ENCODE results near the gene ADPRHL1. TPM values are rescaled to one million over a fixed set of nuclear protein-coding genes. Genes with fewer than 3 reads are reported as not detected.
A peak's percentile ranks its signal among the peaks of the same experiment; 100 is the strongest.

Gene ADPRHL1
- total RNA-seq: 1 to 10 TPM in 1 of 2 experiments, under 1 TPM in 1; 0.96 to 1.3 TPM

DNA sequence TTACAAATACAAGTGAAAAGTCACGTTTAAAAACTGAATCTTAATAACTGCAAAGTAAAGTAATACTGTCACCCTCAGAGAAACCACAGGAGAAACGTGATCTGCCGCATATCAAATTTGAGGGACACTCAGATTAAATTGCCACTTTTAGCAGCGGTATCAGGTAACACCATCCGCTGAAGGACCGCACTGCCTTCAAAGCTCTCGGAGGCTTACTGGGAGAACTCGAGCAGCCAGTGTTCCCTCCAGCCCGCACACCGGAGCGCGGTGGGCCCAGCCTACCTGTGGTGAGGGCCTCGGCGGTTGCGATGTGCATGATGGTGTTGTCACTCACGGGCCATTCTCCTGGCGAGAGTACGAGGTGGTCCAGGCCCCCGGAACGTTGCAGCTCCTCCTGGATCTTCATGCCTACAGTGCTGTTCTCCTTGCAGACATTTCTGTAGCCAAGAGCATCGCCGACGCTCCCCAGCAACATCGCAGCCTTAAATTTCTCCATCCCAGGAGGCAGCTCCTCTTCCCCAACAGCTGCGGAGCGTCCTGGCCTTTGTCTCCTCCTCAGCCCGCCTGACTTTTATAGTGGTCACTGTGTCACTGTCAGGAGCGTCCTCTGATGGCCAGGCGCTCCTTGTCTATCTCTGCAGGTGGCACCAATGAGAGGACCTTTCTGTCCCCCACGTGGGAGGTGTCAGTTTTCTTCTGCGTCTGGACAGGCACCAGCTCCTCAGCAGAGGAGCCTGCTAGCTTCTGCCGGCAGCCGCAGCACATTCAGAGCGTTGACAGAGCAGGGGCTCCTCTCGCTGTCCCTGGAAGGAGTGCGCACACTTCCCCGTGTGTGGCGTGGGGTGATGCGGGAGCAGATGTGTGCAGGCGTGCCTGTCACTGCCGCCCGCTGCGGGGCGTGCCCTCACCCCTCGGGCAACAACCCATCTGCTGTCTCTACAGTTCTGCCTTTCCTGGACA lies at the start of gene ADPRHL1:
ADPRHL1 (minus strand) TSS at position 547 of the 960 bp plus-strand sequence; CDS start at position 496, 51 bp downstream.
- CTCF ChIA-PET: no interaction called here
- peak; percentile 22 for DNase-seq
- no peaks in the 10 kb centered on the region for H3K27me3 Mint-ChIP-seq
- ATAC-seq: no peak
- H3K4me3 Mint-ChIP-seq: no peak within 1 kb of the TSS
- no peaks in the 10 kb centered on the region for H3K9me3 Mint-ChIP-seq (ENCODE audit: low read depth)
- H3K4me1 Mint-ChIP-seq: no peaks in the 10 kb centered on the region
- peaks cover 5% of the 10 kb centered on the region for H3K36me3 Mint-ChIP-seq
- no peak within 1 kb of the TSS for H3K27ac Mint-ChIP-seq

DNA sequence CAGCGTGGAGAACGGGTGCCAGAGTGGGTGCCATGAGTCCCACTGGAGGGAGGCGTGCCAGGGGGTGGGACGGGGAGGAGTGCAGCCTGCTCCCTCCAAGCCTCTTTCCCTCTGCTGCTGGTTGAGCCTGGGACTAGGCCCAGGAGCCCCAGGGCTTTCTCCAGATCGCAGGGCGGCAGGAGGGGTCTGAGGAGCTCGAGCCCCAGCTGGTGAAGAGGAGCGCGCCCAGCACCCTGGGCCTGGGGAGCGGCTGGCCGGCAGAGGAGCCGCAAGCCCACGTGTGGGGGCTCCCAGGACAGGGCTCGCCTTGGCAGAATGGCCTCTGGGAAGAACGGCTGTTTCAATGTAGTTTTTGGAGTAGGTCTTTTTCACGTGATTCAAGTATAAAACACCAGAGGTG lies 49.4 kb upstream of the ADPRHL1 start:
- Mint-ChIP-seq H3K9me3 (ENCODE audit: low read depth) (no peaks in the 10 kb centered on the region), H3K27ac (no peak overlapping the region), H3K4me3 (no peak overlapping the region), H3K4me1 (no peaks in the 10 kb centered on the region), H3K27me3 (no peaks in the 10 kb centered on the region), H3K36me3 (peaks cover 38% of the 10 kb centered on the region)
- ATAC-seq: no peak
- CTCF ChIA-PET: no interaction called here
- no peak for DNase-seq

DNA sequence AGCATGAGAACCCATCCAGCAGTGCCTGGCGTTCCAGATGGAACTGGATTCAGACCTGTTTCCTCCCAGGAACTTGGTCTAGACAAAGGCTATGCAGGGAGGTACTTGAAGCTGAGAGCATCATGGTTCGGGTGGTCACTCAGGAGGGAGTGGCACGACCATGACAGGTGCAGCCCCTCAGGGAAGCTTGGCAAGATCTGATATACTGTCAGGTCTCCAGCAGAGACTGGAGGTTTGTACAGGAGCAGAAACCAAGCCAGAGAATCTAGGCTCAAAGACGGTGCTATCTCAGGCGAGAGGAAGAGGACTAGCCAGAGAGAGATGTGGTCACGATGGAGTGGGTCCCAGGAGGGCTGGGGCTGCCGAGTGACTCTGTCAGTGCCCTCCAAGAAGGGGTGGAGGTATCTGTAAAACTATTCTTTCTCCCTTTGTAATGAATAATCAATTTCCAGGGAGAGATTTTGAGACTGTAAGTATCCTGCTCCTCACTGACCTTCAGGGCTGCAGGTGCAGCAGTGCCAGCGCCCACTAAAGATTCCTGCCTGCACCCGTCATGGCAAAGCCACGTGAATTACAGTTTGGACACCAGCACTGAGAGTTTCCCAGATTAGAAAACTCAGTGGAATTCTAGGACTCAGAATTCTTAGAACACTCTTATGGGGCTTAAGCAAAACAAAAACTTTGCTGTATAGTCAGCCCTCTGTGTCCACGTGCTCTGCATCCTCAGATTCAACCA lies 47.4 kb upstream of the ADPRHL1 start:
- H3K36me3 Mint-ChIP-seq: peaks cover 46% of the 10 kb centered on the region
- no peaks in the 10 kb centered on the region for H3K9me3 Mint-ChIP-seq (ENCODE audit: low read depth)

GRCh38 chr13:113499936-113500335 lies 46.6 kb upstream of the ADPRHL1 start:
- H3K36me3 Mint-ChIP-seq: peaks cover 44% of the 10 kb centered on the region
- H3K27me3 Mint-ChIP-seq: no peaks in the 10 kb centered on the region
- H3K4me3 Mint-ChIP-seq: no peak overlapping the region
- no peak for DNase-seq
- H3K4me1 Mint-ChIP-seq: peaks cover 15% of the 10 kb centered on the region
- CTCF ChIA-PET: no interaction called here
- no peak for ATAC-seq
- H3K9me3 Mint-ChIP-seq (ENCODE audit: low read depth): no peaks in the 10 kb centered on the region
- no peak overlapping the region for H3K27ac Mint-ChIP-seq

More for the DNA sequence above, 47.4 kb upstream of the ADPRHL1 start:
- CTCF ChIA-PET: no interaction called here
- Mint-ChIP-seq H3K4me1 (peaks cover 10% of the 10 kb centered on the region), H3K4me3 (no peak overlapping the region), H3K27me3 (no peaks in the 10 kb centered on the region), H3K27ac (no peak overlapping the region)
- ATAC-seq: no peak
- no peak for DNase-seq

- ATAC-seq: no peak
- no peak for DNase-seq
- Mint-ChIP-seq H3K4me3 (no peak overlapping the region), H3K36me3 (peaks cover 37% of the 10 kb centered on the region), H3K27me3 (no peaks in the 10 kb centered on the region), H3K9me3 (ENCODE audit: low read depth) (no peaks in the 10 kb centered on the region), H3K4me1 (peaks cover 20% of the 10 kb centered on the region), H3K27ac (no peak overlapping the region)
- CTCF ChIA-PET: no interaction called here
Observed at GRCh38 chr13:113498905-113499304, 45.6 kb upstream of the ADPRHL1 start.

DNA sequence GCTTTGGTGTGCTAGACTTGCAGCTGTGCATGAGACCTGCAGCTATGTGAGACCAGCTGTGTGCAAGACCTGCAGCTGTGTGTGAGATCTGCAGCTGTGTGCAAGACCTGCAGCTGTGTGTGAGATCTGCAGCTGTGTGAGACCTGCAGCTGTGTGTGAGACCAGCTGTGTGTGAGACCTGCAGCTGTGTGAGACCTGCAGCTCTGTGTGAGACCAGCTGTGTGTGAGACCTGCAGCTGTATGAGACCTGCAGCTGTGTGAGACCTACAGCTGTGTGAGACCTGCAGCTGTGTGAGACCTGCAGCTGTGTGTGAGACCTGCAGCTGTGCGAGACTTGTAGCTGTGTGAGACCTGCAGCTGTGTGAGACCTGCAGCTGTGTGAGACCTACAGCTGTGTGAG lies 43.9 kb upstream of the ADPRHL1 start:
- peaks cover 35% of the 10 kb centered on the region for H3K4me1 Mint-ChIP-seq
- CTCF ChIA-PET: interaction anchor here (0.6 to 1.1 kb wide), 2 partner anchors 8 to 12 kb away, joined by 3 read pairs; no protein-coding TSS in a partner anchor
- no peaks in the 10 kb centered on the region for H3K27me3 Mint-ChIP-seq
- no peaks in the 10 kb centered on the region for H3K9me3 Mint-ChIP-seq (ENCODE audit: low read depth)
- ATAC-seq: no peak
- peaks cover 37% of the 10 kb centered on the region for H3K36me3 Mint-ChIP-seq
- DNase-seq: no peak
- no peak overlapping the region for H3K27ac Mint-ChIP-seq
- H3K4me3 Mint-ChIP-seq: no peak overlapping the region

DNA sequence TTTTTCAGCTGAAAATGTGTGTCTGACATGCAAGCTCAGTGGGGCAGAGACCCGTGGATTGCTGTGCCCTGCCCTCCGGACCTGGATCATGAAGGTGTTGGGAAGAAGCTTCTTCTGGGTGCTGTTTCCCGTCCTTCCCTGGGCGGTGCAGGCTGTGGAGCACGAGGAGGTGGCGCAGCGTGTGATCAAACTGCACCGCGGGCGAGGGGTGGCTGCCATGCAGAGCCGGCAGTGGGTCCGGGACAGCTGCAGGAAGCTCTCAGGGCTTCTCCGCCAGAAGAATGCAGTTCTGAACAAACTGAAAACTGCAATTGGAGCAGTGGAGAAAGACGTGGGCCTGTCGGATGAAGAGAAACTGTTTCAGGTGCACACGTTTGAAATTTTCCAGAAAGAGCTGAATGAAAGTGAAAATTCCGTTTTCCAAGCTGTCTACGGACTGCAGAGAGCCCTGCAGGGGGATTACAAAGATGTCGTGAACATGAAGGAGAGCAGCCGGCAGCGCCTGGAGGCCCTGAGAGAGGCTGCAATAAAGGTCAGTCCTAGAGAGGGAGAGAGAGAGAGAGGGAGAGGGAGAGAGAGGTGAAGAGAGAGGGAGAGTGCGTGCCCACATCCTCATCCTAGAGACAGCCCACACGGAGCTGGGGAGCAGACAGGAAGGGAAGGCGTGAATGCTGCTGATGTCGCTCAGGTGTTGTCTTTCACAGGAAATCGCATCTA lies 42.4 kb upstream of the ADPRHL1 start:
- no peaks in the 10 kb centered on the region for H3K27me3 Mint-ChIP-seq
- H3K4me3 Mint-ChIP-seq: no peak overlapping the region
- no peaks in the 10 kb centered on the region for H3K9me3 Mint-ChIP-seq (ENCODE audit: low read depth)
- H3K4me1 Mint-ChIP-seq: peaks cover 40% of the 10 kb centered on the region
- CTCF ChIA-PET: no interaction called here
- DNase-seq: no peak
- ATAC-seq: no peak
- H3K27ac Mint-ChIP-seq: peak overlapping the region; percentile 29
- H3K36me3 Mint-ChIP-seq: peaks cover 34% of the 10 kb centered on the region

- peaks cover 57% of the 10 kb centered on the region for H3K4me1 Mint-ChIP-seq
- no peaks in the 10 kb centered on the region for H3K9me3 Mint-ChIP-seq (ENCODE audit: low read depth)
- CTCF ChIA-PET: interaction anchor here (0.8 to 1.0 kb wide), 2 partner anchors 12 to 15 kb away, joined by 3 read pairs; no protein-coding TSS in a partner anchor
- H3K27ac Mint-ChIP-seq: peak overlapping the region; percentile 70
- ATAC-seq: peak; percentile 24
- peaks cover 20% of the 10 kb centered on the region for H3K36me3 Mint-ChIP-seq
- H3K27me3 Mint-ChIP-seq: no peaks in the 10 kb centered on the region
- H3K4me3 Mint-ChIP-seq: peak overlapping the region; percentile 41
- no peak for DNase-seq
Observed at GRCh38 chr13:113493315-113493951, 40.1 kb upstream of the ADPRHL1 start.

DNA sequence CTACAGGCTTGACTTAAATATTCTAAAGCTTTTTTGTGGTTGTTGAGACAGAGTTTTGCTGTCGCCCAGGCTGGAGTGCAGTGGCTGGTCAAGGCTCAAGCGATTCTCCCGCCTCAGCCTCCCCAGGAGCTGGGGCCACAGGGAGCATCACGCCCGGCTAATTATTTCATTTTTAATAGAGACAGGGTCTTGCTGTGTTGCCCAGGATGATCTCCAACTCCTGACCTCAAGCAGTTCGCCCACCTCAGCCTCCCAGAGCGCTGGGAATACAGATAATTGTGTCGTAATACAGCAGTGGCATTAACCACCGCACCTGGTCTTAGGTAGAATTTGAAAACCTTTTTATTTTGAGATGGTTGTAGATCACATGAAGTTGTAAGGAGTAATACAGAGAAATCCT lies 38.7 kb upstream of the ADPRHL1 start:
- H3K4me3 Mint-ChIP-seq: peak overlapping the region; percentile 64

GRCh38 chr13:113491418-113491883 lies 38.2 kb upstream of the ADPRHL1 start:
- H3K27ac Mint-ChIP-seq: peak overlapping the region; percentile 57
- CTCF ChIA-PET: no interaction called here
- peak overlapping the region; percentile 64 for H3K4me3 Mint-ChIP-seq
- H3K9me3 Mint-ChIP-seq (ENCODE audit: low read depth): no peaks in the 10 kb centered on the region
- no peak for DNase-seq
- ATAC-seq: no peak
- peaks cover 62% of the 10 kb centered on the region for H3K4me1 Mint-ChIP-seq
- H3K27me3 Mint-ChIP-seq: no peaks in the 10 kb centered on the region
- peaks cover 12% of the 10 kb centered on the region for H3K36me3 Mint-ChIP-seq

More for the DNA sequence above, 38.7 kb upstream of the ADPRHL1 start:
- Mint-ChIP-seq H3K27ac (peak overlapping the region; percentile 57), H3K27me3 (no peaks in the 10 kb centered on the region), H3K36me3 (peaks cover 14% of the 10 kb centered on the region), H3K4me1 (peaks cover 66% of the 10 kb centered on the region), H3K9me3 (ENCODE audit: low read depth) (no peaks in the 10 kb centered on the region)
- no peak for DNase-seq
- ATAC-seq: no peak
- CTCF ChIA-PET: no interaction called here

DNA sequence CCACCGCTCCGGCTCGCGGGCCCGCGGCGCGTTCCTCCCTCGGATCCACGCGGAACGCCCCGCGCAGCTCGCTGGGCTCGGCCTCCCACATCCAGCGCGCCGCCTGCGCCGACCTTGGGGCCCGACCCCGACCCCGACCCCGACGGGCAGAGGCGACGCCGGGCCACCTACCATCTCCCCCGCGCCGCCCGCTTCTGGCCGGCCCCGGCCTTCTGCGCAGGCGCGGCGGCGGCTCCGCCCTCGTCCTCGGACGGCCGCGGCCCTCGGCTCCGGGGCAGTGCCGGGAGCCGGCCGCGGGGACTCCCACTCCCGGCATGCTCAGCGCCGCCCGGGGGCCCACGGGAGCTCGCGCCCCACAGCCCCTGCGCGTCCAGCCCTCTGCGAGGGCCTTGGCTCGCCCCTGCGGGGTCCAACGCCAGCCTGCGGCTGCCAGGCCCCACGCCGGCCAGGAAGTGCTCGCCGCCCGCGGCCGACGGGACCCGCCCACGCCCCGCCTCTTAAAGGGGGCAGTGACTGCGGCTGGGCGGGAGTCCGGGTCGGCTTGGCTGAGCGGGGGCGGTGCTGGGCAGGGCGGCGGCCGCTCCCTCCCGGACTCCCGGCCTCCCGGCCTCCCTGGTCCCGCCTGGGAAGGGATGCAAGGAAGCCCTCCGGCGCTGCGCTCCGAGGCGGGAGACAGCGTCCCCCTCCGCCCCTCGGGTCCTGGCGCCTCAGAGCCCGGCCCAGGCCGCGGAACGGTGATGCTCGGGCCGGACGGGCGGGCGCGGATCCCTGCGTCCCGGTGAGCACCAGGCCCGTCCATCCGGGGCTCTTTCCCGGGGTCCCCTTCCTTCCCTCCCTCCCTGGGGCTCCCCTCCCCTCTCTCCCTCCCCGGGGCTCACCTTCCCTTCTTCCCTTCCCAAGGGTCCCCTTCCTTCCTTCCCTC lies 37.5 kb upstream of the ADPRHL1 start, which contains the start of gene DCUN1D2:
DCUN1D2 (minus strand) TSS at position 216 of the 922 bp plus-strand sequence; CDS start at position 174, 42 bp downstream.
- Mint-ChIP-seq H3K4me3 (peak within 1 kb of the TSS; percentile 79), H3K36me3 (peaks cover 7% of the 10 kb centered on the region), H3K4me1 (peaks cover 58% of the 10 kb centered on the region), H3K27ac (peak within 1 kb of the TSS; percentile 83), H3K27me3 (no peaks in the 10 kb centered on the region), H3K9me3 (ENCODE audit: low read depth) (no peaks in the 10 kb centered on the region)
- peak; percentile 84 for DNase-seq
- peak; percentile 83 for ATAC-seq
- CTCF ChIA-PET: interaction anchor here (1.4 kb wide), 1 partner anchor 70 kb away, joined by 3 read pairs; no protein-coding TSS in a partner anchor

Data from activated CD8-positive, alpha-beta memory T cell treated with anti-CD3 and anti-CD28 coated beads, Interleukin-2, amount 10 ng/mL, durations not matched to agents 7 days and 5 days (primary cell).